GM12878 (cell line): ENCODE data around the gene ABCD2. TPM values are rescaled to one million over a fixed set of nuclear protein-coding genes. Genes with fewer than 3 reads are reported as not detected.

Experiments
- ATAC-seq: fragments of 200-7000 bp; cut with Tn5 transposase; 3 replicates; pipeline ENCODE4 v1.9.1; 2020; ENCODE audit warnings: mild to moderate bottlenecking, moderate library complexity
- BruUV-seq: library from RNA; stranded (reverse); fragments of 400-500 nt; replicated peaks from 2 replicates; lab custom pipeline; 2021; lab: Mats Ljungman, UMichigan
- CTCF ChIA-PET: fragments of 300-600 bp; sonication (Branson Sonifier 250); formaldehyde crosslinking; extraction: SDS; loops from one replicate; lab custom pipeline; 2021; ENCODE audit warnings: inconsistent platforms; lab: Yijun Ruan, JAX
- POLR2A ChIA-PET: fragments of 350-600 bp; formaldehyde crosslinking; extraction: SDS; loops from one replicate; lab custom pipeline; 2021; ENCODE audit warnings: inconsistent platforms; lab: Charles Lee
- RAD21 ChIA-PET: fragments of 300-600 bp; sonication (Branson Sonifier 250); formaldehyde crosslinking; loops from one replicate; lab custom pipeline; 2023; ENCODE audit warnings: antibody characterized with exemption; ENCODE audit not compliant: unreplicated experiment; lab: Charles Lee
- SMC1A ChIA-PET: fragments of 300-600 bp; sonication (Branson Sonifier 250); formaldehyde crosslinking; loops from one replicate; lab custom pipeline; 2023; ENCODE audit not compliant: unreplicated experiment, uncharacterized antibody; lab: Charles Lee
- DNase-seq: peaks from one replicate; pipeline ENCODE4 v3.0.0-alpha.2; 2011; ENCODE audit warnings: low read depth, low spot score
- FAIRE-seq: peaks from 3 replicates; lab custom pipeline; 2011; peaks lifted over from hg19 to GRCh38; lab: Jason Lieb, UNC
- H2AFZ ChIP-seq: 2 replicates; pipeline ENCODE4 v1.6.0; 2011; ENCODE audit warnings: low read depth, low read length, control low read depth; ENCODE audit not compliant: control insufficient read depth
- H3K27ac ChIP-seq: 2 replicates; pipeline ENCODE4 v1.5.1; 2011; ENCODE audit warnings: control low read depth; ENCODE audit not compliant: control insufficient read depth, insufficient read depth
- H3K27me3 ChIP-seq, 2 experiments: replicated peaks in 1 of 2; 2 replicates each; pipeline versions ENCODE4 v1.6.0 to v1.6.1; 2011; ENCODE audit warnings: low read length in 1 of 2; ENCODE audit not compliant: control insufficient read depth in 2 of 2, insufficient read depth in 2 of 2
- H3K36me3 ChIP-seq, 2 experiments: 2 replicates each; pipeline ENCODE4 v1.5.1; 2011; ENCODE audit warnings: low read length in 1 of 2; ENCODE audit not compliant: control insufficient read depth in 2 of 2, insufficient read depth in 2 of 2
- H3K4me1 ChIP-seq: 2 replicates; pipeline ENCODE4 v1.6.1; 2011; ENCODE audit warnings: mild to moderate bottlenecking, low read length, moderate library complexity, mixed read lengths; ENCODE audit not compliant: control insufficient read depth, insufficient read depth
- H3K4me2 ChIP-seq: 2 replicates; pipeline ENCODE4 v1.6.0; 2011; ENCODE audit warnings: control low read depth; ENCODE audit not compliant: control insufficient read depth, insufficient read depth
- H3K4me3 ChIP-seq: fragments of 200-600 bp; sonication (generic); 2 replicates; pipeline ENCODE4 v1.5.1; 2016
- H3K79me2 ChIP-seq: 2 replicates; pipeline ENCODE4 v1.6.0; 2011; ENCODE audit warnings: low read length; ENCODE audit not compliant: control insufficient read depth, insufficient read depth
- H3K9ac ChIP-seq: 2 replicates; pipeline ENCODE4 v1.8.0; 2011; ENCODE audit warnings: low read length, control low read depth, mixed read lengths; ENCODE audit not compliant: control insufficient read depth, insufficient read depth
- H3K9me3 ChIP-seq: replicated peaks from 3 replicates; pipeline ENCODE4 v1.5.1; 2011; ENCODE audit warnings: mild to moderate bottlenecking, low read length; ENCODE audit not compliant: control insufficient read depth, insufficient read depth
- H4K20me1 ChIP-seq: 2 replicates; pipeline ENCODE4 v1.6.0; 2011; ENCODE audit not compliant: control insufficient read depth, insufficient read depth
- BHLHE40 ChIP-seq, 2 experiments: fragments of 450-650 bp in 1 of 2; IDR thresholded peaks; 2 replicates each; pipeline ENCODE4 v1.6.1; 2011 to 2017; ENCODE audit warnings: low read depth in 2 of 2, borderline replicate concordance in 1 of 2, improper control_type of control experiment in 1 of 2, low read length in 1 of 2, mild to moderate bottlenecking in 1 of 2
- BMI1 ChIP-seq: fragments of 450-650 bp; IDR thresholded peaks from 2 replicates; pipeline ENCODE4 v1.6.1; 2016; ENCODE audit warnings: mild to moderate bottlenecking, moderate library complexity, borderline replicate concordance
- CHD4 ChIP-seq: fragments of 200-600 bp; sonication (generic); IDR thresholded peaks from 2 replicates; pipeline ENCODE4 v1.6.1; 2016; ENCODE audit warnings: mild to moderate bottlenecking
- FOS ChIP-seq: IDR thresholded peaks from 3 replicates; pipeline ENCODE4 v1.6.1; 2011; ENCODE audit warnings: borderline replicate concordance; ENCODE audit not compliant: insufficient read length; ENCODE audit errors: extremely low read depth
- FOXM1 ChIP-seq: IDR thresholded peaks from 2 replicates; pipeline ENCODE4 v1.6.1; 2012; ENCODE audit warnings: low read depth, mild to moderate bottlenecking, inconsistent platforms, low read length, moderate library complexity
- IKZF1 ChIP-seq: fragments of 450-650 bp; conservative IDR thresholded peaks from 2 replicates; pipeline ENCODE4 v1.6.1; 2017; ENCODE audit warnings: antibody characterized with exemption, mild to moderate bottlenecking
- MTA3 ChIP-seq: IDR thresholded peaks from 2 replicates; pipeline ENCODE4 v1.6.1; 2012; ENCODE audit warnings: low read length, inconsistent platforms, borderline replicate concordance
- NFIC ChIP-seq: IDR thresholded peaks from 2 replicates; pipeline ENCODE4 v1.6.1; 2012; ENCODE audit warnings: low read depth, mild to moderate bottlenecking, inconsistent platforms, low read length, moderate library complexity
- POLR2A ChIP-seq: IDR thresholded peaks from 2 replicates; pipeline ENCODE4 v1.6.1; 2011; ENCODE audit warnings: low read depth, mild to moderate bottlenecking, low read length
- RUNX3 ChIP-seq: IDR thresholded peaks from 2 replicates; pipeline ENCODE4 v1.6.1; 2012; ENCODE audit warnings: low read length, inconsistent platforms
- SIX5 ChIP-seq: IDR thresholded peaks from 2 replicates; pipeline ENCODE4 v1.6.1; 2011; ENCODE audit warnings: mild to moderate bottlenecking, low read depth, low read length, moderate library complexity; ENCODE audit not compliant: severe bottlenecking
- SMAD5 ChIP-seq: IDR thresholded peaks from 2 replicates; pipeline ENCODE4 v1.6.1; 2016; ENCODE audit warnings: antibody characterized with exemption, low read depth
- STAT3 ChIP-seq: IDR thresholded peaks from 2 replicates; pipeline ENCODE4 v1.6.1; 2011; ENCODE audit warnings: low read depth, low read length, improper control_type of control experiment
- SUPT20H ChIP-seq: IDR thresholded peaks from 2 replicates; pipeline ENCODE4 v1.6.1; 2011; ENCODE audit warnings: low read depth, mild to moderate bottlenecking, low read length, moderate library complexity, borderline replicate concordance; ENCODE audit not compliant: control insufficient read depth
- TCF12 ChIP-seq: IDR thresholded peaks from 2 replicates; pipeline ENCODE4 v1.6.1; 2011; ENCODE audit warnings: low read depth, mild to moderate bottlenecking, low read length
- ZBED1 ChIP-seq: IDR thresholded peaks from 2 replicates; pipeline ENCODE4 v1.6.1; 2016; ENCODE audit warnings: borderline replicate concordance
- ZNF384 ChIP-seq: IDR thresholded peaks from 2 replicates; pipeline ENCODE4 v1.6.1; 2012; ENCODE audit warnings: low read depth, mild to moderate bottlenecking, low read length, improper control_type of control experiment, borderline replicate concordance
- WGBS: methylation state at CpG from one replicate; pipeline ENCODE4 v1.1.6; 2016; ENCODE audit warnings: low lambda C conversion rate; ENCODE audit not compliant: insufficient replicate concordance, insufficient coverage; ENCODE audit errors: missing lambda C conversion rate; 5-methylcytosine and 5-hydroxymethylcytosine counted together
- in situ Hi-C: fragments of 300-500 bp; cut with MboI; formaldehyde crosslinking; loops from 9 replicates; pipeline ENCODE4 v1.14.3; 2018; ENCODE audit warnings: mixed read lengths
- intact Hi-C: fragments of 100-400 bp; cut with micrococcal nuclease; formaldehyde crosslinking; loops from one replicate; pipeline ENCODE4 v1.14.2; 2022; ENCODE audit not compliant: unreplicated experiment
- polyA plus RNA-seq, 11 experiments: library from polyadenylated mRNA; depleted of rRNA in 4 of 11; unstranded in 6 of 11; stranded (reverse) in 5 of 11; fragments of >200 nt; fragmentation: Nextera tagmentation in 4 of 11; fragmentation: Illumina TruSeq in 1 of 11; extraction: Ambion mirVana in 4 of 11; extraction: Trizol in 1 of 11; gene quantifications; 1 replicate in 1 of 11; 2 replicates in 10 of 11; pipeline versions ENCODE4 v1.2.1 to v1.2.3, GENCODE V29; 2011 to 2016; ENCODE audit warnings: inconsistent platforms in 2 of 11, missing spikeins in 2 of 11, low read depth in 1 of 11
- total RNA-seq, 4 experiments: library from RNA; depleted of rRNA in 3 of 4; stranded (reverse); fragments of >200 nt in 3 of 4; fragmentation: Illumina TruSeq in 1 of 4; extraction: Trizol in 1 of 4; gene quantifications; 2 replicates each; pipeline versions ENCODE4 v1.2.1 to v1.2.3, GENCODE V29; 2013 to 2021
- TF ChIP-seq, protein P1 (sequence below): fragments of 450-650 bp; formaldehyde crosslinking; IDR thresholded peaks from 2 replicates; pipeline ENCODE4 v1.4.0; 2020; ENCODE audit warnings: mild to moderate bottlenecking, moderate library complexity
- TF ChIP-seq, protein P2 (sequence below): IDR thresholded peaks from 2 replicates; pipeline ENCODE4 v1.6.1; 2012; ENCODE audit warnings: low read length, inconsistent platforms

ABCD2 gene
- total and polyA plus RNA-seq, 10 of the 15 experiments (the other 5 are each of a cell fraction or from before 2014, with no cell fraction given) = 4.4 to 16.2 (median 7.5) TPM

DNA sequence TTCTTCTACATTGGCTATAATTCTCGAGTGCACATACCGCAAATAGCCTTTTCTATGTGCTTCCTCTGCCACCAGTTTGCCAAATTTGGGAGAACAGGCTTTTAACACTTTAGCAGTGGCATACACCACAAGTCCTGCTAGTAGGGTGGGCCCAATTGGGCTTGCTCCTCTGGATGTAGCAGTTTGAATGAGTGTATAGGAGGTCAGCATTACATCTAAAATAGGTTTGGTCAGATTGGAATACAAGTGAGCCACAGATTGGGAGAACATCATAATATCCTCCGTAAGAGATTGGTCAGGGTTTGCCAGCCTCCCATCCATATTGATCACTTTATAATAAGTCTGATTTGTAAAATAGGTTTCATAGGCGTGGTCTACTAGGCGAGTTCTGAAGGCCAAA lies 902 bp downstream of the ABCD2 start:
- CTCF ChIA-PET = interaction anchor here (0.6 to 3.9 kb wide), 5 partner anchors 10 to 73 kb away, joined by 3 to 19 read pairs (median 5); no protein-coding TSS in a partner anchor
- Histone ChIP-seq H3K4me3 (peak overlapping the region; percentile 95), H4K20me1 (no peaks in the 10 kb centered on the region), H3K4me2 (peak overlapping the region; percentile 96), H3K27ac (peak overlapping the region; percentile 98), H3K9ac (peak overlapping the region; percentile 92), H3K27me3 (no peaks in the 10 kb centered on the region), H3K9me3 (no peaks in the 10 kb centered on the region; the same call in 2 of the 3 replicates), H3K4me1 (peaks cover 16% of the 10 kb centered on the region), H3K79me2 (peaks cover 61% of the 10 kb centered on the region), H2AFZ (peak overlapping the region; percentile 90; the same call in 1 of the 2 replicates), H3K36me3 (no peaks in the 10 kb centered on the region)
- no peak for FAIRE-seq
- BruUV-seq = no TSS peak
- RAD21 ChIA-PET = interaction anchor here (1.0 to 4.8 kb wide), 6 partner anchors 13 to 73 kb away, joined by 3 to 30 read pairs (median 4); no protein-coding TSS in a partner anchor
- intact Hi-C loops (loop anchor here (2.0 to 10.0 kb wide), 6 partner anchors 74 to 714 kb away; partner anchors contain the start of genes CPNE8, KIF21A and LRRK2), in situ Hi-C loops (loop anchor here (25.0 kb wide), 3 partner anchors 494 to 831 kb away; partner anchors contain the start of gene SLC2A13)
- POLR2A ChIA-PET = interaction anchor here (1.1 to 1.8 kb wide), 4 partner anchors 10 to 28 kb away, joined by 3 to 5 read pairs (median 4); no protein-coding TSS in a partner anchor
- peak; percentile 2 for ATAC-seq
- WGBS = 2% methylated on average over 5 of the region's 5 CpGs
- DNase-seq = no peak
- SMC1A ChIA-PET = interaction anchor here (1.0 to 7.0 kb wide), 10 partner anchors 10 to 178 kb away, joined by 3 to 101 read pairs (median 7); no protein-coding TSS in a partner anchor
- TF ChIP-seq FOS = no peak
- no peak for TF ChIP-seq IKZF1
- TF ChIP-seq, protein P1, sequence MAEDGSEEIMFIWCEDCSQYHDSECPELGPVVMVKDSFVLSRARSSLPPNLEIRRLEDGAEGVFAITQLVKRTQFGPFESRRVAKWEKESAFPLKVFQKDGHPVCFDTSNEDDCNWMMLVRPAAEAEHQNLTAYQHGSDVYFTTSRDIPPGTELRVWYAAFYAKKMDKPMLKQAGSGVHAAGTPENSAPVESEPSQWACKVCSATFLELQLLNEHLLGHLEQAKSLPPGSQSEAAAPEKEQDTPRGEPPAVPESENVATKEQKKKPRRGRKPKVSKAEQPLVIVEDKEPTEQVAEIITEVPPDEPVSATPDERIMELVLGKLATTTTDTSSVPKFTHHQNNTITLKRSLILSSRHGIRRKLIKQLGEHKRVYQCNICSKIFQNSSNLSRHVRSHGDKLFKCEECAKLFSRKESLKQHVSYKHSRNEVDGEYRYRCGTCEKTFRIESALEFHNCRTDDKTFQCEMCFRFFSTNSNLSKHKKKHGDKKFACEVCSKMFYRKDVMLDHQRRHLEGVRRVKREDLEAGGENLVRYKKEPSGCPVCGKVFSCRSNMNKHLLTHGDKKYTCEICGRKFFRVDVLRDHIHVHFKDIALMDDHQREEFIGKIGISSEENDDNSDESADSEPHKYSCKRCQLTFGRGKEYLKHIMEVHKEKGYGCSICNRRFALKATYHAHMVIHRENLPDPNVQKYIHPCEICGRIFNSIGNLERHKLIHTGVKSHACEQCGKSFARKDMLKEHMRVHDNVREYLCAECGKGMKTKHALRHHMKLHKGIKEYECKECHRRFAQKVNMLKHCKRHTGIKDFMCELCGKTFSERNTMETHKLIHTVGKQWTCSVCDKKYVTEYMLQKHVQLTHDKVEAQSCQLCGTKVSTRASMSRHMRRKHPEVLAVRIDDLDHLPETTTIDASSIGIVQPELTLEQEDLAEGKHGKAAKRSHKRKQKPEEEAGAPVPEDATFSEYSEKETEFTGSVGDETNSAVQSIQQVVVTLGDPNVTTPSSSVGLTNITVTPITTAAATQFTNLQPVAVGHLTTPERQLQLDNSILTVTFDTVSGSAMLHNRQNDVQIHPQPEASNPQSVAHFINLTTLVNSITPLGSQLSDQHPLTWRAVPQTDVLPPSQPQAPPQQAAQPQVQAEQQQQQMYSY (CRISPR knock-in tag) = no peak
- TF ChIP-seq SUPT20H = no peak
- TF ChIP-seq TCF12 = no peak
- TF ChIP-seq NFIC = no peak
- TF ChIP-seq FOXM1 = 0 out of 2 replicates have a peak, but pooled peaks have one; percentile 5
- TF ChIP-seq ZBED1 = no peak
- TF ChIP-seq SIX5 = no peak
- no peak for TF ChIP-seq STAT3
- no peak for TF ChIP-seq POLR2A
- TF ChIP-seq RUNX3 = peak; percentile 13; the same call in 1 of the 2 replicates
- TF ChIP-seq MTA3 = no peak
- TF ChIP-seq, protein P2, sequence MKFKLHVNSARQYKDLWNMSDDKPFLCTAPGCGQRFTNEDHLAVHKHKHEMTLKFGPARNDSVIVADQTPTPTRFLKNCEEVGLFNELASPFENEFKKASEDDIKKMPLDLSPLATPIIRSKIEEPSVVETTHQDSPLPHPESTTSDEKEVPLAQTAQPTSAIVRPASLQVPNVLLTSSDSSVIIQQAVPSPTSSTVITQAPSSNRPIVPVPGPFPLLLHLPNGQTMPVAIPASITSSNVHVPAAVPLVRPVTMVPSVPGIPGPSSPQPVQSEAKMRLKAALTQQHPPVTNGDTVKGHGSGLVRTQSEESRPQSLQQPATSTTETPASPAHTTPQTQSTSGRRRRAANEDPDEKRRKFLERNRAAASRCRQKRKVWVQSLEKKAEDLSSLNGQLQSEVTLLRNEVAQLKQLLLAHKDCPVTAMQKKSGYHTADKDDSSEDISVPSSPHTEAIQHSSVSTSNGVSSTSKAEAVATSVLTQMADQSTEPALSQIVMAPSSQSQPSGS = no peak
- TF ChIP-seq BHLHE40 (IDR thresholded peaks at IDR 0.05; ENCODE audit: borderline replicate concordance in 1 of 2, low read depth in 2 of 2, low read length in 1 of 2) = no peak
- TF ChIP-seq ZNF384 = no peak
- no peak for TF ChIP-seq CHD4
- 0 out of 2 replicates have a peak, but pooled peaks have one; percentile 24 for TF ChIP-seq SMAD5
- no peak for TF ChIP-seq BMI1
